ENCODE measurements around the gene TMEM248.

DNA sequence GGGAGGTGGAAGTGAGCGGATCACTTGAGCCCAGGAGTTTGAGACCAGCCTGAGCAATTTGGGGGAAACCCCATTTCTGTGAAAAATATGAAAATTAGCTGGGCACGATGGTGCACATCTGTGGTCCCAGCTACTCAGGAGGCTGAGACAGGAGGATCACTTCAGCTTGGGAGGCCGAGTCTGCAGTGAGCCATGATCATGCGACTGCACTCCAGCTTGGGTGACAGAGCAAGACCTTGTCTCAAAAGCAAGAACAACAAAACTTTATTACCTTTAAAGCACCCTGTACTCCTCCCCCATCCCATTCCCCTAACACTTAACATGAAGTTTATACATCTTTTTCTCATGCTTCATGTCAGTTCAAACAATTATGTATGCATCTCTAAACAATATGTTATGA is 1.3 kb upstream of the TMEM248 start:
- TF ChIP-seq EZH2phosphoT487 (IDR thresholded peaks at IDR 0.05; ENCODE audit: borderline replicate concordance) = no peak
- TF ChIP-seq, protein P1, sequence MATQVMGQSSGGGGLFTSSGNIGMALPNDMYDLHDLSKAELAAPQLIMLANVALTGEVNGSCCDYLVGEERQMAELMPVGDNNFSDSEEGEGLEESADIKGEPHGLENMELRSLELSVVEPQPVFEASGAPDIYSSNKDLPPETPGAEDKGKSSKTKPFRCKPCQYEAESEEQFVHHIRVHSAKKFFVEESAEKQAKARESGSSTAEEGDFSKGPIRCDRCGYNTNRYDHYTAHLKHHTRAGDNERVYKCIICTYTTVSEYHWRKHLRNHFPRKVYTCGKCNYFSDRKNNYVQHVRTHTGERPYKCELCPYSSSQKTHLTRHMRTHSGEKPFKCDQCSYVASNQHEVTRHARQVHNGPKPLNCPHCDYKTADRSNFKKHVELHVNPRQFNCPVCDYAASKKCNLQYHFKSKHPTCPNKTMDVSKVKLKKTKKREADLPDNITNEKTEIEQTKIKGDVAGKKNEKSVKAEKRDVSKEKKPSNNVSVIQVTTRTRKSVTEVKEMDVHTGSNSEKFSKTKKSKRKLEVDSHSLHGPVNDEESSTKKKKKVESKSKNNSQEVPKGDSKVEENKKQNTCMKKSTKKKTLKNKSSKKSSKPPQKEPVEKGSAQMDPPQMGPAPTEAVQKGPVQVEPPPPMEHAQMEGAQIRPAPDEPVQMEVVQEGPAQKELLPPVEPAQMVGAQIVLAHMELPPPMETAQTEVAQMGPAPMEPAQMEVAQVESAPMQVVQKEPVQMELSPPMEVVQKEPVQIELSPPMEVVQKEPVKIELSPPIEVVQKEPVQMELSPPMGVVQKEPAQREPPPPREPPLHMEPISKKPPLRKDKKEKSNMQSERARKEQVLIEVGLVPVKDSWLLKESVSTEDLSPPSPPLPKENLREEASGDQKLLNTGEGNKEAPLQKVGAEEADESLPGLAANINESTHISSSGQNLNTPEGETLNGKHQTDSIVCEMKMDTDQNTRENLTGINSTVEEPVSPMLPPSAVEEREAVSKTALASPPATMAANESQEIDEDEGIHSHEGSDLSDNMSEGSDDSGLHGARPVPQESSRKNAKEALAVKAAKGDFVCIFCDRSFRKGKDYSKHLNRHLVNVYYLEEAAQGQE (IDR thresholded peaks at IDR 0.05; ENCODE audit: low read depth) = no peak
- TF ChIP-seq, protein P2, sequence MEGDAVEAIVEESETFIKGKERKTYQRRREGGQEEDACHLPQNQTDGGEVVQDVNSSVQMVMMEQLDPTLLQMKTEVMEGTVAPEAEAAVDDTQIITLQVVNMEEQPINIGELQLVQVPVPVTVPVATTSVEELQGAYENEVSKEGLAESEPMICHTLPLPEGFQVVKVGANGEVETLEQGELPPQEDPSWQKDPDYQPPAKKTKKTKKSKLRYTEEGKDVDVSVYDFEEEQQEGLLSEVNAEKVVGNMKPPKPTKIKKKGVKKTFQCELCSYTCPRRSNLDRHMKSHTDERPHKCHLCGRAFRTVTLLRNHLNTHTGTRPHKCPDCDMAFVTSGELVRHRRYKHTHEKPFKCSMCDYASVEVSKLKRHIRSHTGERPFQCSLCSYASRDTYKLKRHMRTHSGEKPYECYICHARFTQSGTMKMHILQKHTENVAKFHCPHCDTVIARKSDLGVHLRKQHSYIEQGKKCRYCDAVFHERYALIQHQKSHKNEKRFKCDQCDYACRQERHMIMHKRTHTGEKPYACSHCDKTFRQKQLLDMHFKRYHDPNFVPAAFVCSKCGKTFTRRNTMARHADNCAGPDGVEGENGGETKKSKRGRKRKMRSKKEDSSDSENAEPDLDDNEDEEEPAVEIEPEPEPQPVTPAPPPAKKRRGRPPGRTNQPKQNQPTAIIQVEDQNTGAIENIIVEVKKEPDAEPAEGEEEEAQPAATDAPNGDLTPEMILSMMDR (IDR thresholded peaks at IDR 0.05 in 2 of 3, conservative IDR thresholded peaks at IDR 0.05 in 1 of 3; ENCODE audit: borderline replicate concordance in 1 of 3, insufficient read depth in 1 of 3, low read depth in 2 of 3, low read length in 2 of 3) = no peak
- TF ChIP-seq POLR2AphosphoS5 (IDR thresholded peaks at IDR 0.05; ENCODE audit: low read depth, low read length) = no peak
- TF ChIP-seq POLR2A (IDR thresholded peaks at IDR 0.05; ENCODE audit: borderline replicate concordance, extremely low read depth, insufficient read depth, insufficient read length) = no peak
- TF ChIP-seq, protein P3, sequence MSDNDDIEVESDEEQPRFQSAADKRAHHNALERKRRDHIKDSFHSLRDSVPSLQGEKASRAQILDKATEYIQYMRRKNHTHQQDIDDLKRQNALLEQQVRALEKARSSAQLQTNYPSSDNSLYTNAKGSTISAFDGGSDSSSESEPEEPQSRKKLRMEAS (IDR thresholded peaks at IDR 0.05) = no peak
- TF ChIP-seq EZH2 (IDR thresholded peaks at IDR 0.05) = no peak
- TF ChIP-seq, protein P4, sequence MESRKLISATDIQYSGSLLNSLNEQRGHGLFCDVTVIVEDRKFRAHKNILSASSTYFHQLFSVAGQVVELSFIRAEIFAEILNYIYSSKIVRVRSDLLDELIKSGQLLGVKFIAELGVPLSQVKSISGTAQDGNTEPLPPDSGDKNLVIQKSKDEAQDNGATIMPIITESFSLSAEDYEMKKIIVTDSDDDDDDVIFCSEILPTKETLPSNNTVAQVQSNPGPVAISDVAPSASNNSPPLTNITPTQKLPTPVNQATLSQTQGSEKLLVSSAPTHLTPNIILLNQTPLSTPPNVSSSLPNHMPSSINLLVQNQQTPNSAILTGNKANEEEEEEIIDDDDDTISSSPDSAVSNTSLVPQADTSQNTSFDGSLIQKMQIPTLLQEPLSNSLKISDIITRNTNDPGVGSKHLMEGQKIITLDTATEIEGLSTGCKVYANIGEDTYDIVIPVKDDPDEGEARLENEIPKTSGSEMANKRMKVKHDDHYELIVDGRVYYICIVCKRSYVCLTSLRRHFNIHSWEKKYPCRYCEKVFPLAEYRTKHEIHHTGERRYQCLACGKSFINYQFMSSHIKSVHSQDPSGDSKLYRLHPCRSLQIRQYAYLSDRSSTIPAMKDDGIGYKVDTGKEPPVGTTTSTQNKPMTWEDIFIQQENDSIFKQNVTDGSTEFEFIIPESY (IDR thresholded peaks at IDR 0.05; ENCODE audit: extremely low read depth, insufficient replicate concordance, low read length) = no peak
- TF ChIP-seq, protein P5, sequence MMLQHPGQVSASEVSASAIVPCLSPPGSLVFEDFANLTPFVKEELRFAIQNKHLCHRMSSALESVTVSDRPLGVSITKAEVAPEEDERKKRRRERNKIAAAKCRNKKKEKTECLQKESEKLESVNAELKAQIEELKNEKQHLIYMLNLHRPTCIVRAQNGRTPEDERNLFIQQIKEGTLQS (IDR thresholded peaks at IDR 0.05) = no peak
- TF ChIP-seq CEBPB (IDR thresholded peaks at IDR 0.05; ENCODE audit: low read depth) = no peak
- no peak for TF ChIP-seq ELF1 (IDR thresholded peaks at IDR 0.05; ENCODE audit: borderline replicate concordance, low read depth)
